ENCODE measurements around the gene TCERG1L. TPM values are rescaled to one million over a fixed set of nuclear protein-coding genes. Genes with fewer than 3 reads are reported as not detected.

Gene TCERG1L
- total RNA-seq, 6 experiments from 2014 or later: not detected

DNA sequence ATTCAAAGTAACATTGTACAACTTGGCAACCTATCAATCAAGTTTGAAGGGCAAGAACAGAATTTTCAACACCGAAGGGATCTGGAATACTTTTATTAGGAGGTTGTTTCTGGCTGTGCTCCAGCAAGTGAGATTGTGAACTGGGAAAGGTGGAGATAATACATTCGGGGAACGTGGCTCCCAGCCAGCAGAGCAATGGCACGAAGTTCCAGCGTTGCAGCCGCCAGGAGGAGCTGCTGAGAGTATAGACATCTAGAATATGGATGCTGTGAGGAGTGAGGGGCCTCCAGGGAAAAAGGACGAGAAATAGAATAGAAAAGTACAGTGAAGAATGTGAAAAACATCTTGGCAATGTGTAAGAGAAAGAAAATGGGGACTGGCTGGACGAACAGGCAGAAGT is 69.5 kb downstream of the TCERG1L start:
- H3K9me3 ChIP-seq: no peaks in the 10 kb centered on the region
- 20% methylated on average over 8 of the region's 8 CpGs for WGBS (ENCODE audit: insufficient coverage, low coverage, low lambda C conversion rate, missing lambda C conversion rate)
- TF ChIP-seq POLR2A (IDR thresholded peaks at IDR 0.05): no peak
- TF ChIP-seq, protein P1, sequence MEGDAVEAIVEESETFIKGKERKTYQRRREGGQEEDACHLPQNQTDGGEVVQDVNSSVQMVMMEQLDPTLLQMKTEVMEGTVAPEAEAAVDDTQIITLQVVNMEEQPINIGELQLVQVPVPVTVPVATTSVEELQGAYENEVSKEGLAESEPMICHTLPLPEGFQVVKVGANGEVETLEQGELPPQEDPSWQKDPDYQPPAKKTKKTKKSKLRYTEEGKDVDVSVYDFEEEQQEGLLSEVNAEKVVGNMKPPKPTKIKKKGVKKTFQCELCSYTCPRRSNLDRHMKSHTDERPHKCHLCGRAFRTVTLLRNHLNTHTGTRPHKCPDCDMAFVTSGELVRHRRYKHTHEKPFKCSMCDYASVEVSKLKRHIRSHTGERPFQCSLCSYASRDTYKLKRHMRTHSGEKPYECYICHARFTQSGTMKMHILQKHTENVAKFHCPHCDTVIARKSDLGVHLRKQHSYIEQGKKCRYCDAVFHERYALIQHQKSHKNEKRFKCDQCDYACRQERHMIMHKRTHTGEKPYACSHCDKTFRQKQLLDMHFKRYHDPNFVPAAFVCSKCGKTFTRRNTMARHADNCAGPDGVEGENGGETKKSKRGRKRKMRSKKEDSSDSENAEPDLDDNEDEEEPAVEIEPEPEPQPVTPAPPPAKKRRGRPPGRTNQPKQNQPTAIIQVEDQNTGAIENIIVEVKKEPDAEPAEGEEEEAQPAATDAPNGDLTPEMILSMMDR (IDR thresholded peaks at IDR 0.05): peak; percentile 26 to 48 (median 40)
- ATAC-seq (peak in 2 of 4 donors; percentile 38 to 44), DNase-seq (peak in 1 of 3 donors; percentile 50)
- H3K27ac ChIP-seq: no peak overlapping the region
- no peaks in the 10 kb centered on the region for H3K27me3 ChIP-seq
- H3K4me1 ChIP-seq: no peaks in the 10 kb centered on the region
- H3K36me3 ChIP-seq: no peaks in the 10 kb centered on the region
- H3K4me3 ChIP-seq: no peak overlapping the region
- intact Hi-C loops (cut with DNase I): loop anchor here in 1 of 2 donors (10.0 kb wide), 1 partner anchor 633 kb away; no protein-coding TSS in a partner anchor

DNA sequence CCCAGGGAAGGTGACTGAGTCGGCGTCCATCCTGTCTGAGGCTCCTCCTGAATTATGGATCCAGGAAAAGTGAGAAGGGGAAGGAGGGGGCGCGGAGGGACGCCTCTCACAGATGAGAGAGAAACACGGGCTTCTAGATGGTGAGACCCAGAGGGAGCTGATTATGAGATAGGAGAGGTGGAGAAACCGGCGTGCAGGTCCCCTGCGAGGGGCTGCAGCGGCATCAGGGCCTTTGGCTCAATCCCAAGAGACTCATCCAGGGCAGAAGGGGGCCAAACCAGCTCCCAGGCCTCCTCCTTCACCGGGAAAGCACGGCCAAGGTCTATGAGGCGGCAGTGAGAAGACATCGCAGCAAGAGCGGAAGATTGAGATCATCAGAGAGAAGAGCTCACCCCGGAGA is 70.8 kb downstream of the TCERG1L start:
- no peak for TF ChIP-seq POLR2A (IDR thresholded peaks at IDR 0.05)
- TF ChIP-seq, protein P1 (IDR thresholded peaks at IDR 0.05): no peak
- intact Hi-C loops (cut with DNase I): loop anchor here in 1 of 2 donors (10.0 kb wide), 1 partner anchor 634 kb away; no protein-coding TSS in a partner anchor
- DNase-seq: no peak

DNA sequence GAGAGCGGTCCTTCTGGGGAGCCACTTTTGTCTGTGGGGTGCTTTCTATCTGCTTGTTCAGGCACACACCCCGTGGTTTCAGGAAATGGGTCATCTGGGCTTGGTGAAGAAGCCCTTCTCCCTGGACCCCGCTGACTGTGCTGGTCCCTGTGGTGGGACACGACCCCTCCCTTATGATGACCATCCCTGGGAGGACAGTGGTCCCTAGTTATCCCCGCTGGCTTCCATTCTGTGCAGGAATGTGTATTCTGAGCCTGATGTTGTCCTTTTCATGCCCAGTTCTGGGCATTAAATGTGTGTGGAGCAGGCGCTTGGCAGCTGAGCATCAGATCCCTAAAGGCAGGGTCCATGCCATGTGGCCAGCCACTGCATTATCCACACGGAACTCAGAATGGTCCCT is 71.6 kb downstream of the TCERG1L start:
- no peaks in the 10 kb centered on the region for H3K9me3 ChIP-seq
- H3K4me1 ChIP-seq: no peaks in the 10 kb centered on the region
- TF ChIP-seq, protein P1 (IDR thresholded peaks at IDR 0.05): no peak
- TF ChIP-seq POLR2A (IDR thresholded peaks at IDR 0.05): no peak
- no peak for ATAC-seq
- no peaks in the 10 kb centered on the region for H3K36me3 ChIP-seq
- H3K4me3 ChIP-seq: no peak overlapping the region
- peak in 1 of 3 donors; percentile 19 for DNase-seq
- WGBS (ENCODE audit: insufficient coverage, low coverage, low lambda C conversion rate, missing lambda C conversion rate): 51% methylated on average over 3 of the region's 7 CpGs
- H3K27me3 ChIP-seq: no peaks in the 10 kb centered on the region
- H3K27ac ChIP-seq: no peak overlapping the region
- intact Hi-C loops (cut with DNase I): loop anchor here in 1 of 2 donors (10.0 kb wide), 1 partner anchor 635 kb away; no protein-coding TSS in a partner anchor

More for the DNA sequence above, 70.8 kb downstream of the TCERG1L start:
- WGBS (ENCODE audit: insufficient coverage, low coverage, low lambda C conversion rate, missing lambda C conversion rate): 58% methylated on average over 14 of the region's 16 CpGs
- Histone ChIP-seq H3K9me3 (no peaks in the 10 kb centered on the region), H3K36me3 (no peaks in the 10 kb centered on the region), H3K27ac (no peak overlapping the region), H3K4me1 (no peaks in the 10 kb centered on the region), H3K4me3 (no peak overlapping the region), H3K27me3 (no peaks in the 10 kb centered on the region)
- ATAC-seq: no peak

DNA sequence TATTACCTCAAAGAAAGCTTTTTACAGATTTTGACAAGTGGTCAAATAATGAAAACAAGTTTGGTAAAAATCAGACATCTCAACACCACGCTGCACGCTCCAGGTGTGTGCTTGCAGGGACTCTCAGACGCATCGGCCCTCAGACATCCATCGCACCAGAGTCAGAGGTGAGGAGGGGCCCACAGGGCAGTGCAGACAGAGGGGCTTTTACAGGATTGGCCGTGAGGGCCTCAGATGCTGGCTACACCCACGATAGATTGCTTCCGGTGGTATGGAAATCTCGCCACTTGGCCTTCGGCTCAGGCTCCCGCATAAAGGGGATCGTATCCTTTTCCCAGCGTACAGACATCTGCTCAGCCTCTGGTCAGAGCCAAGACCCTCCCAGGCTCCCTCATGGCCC is 72.1 kb downstream of the TCERG1L start:
- WGBS (ENCODE audit: insufficient coverage, low coverage, low lambda C conversion rate, missing lambda C conversion rate): 53% methylated on average over 9 of the region's 13 CpGs
- Histone ChIP-seq H3K4me1 (no peaks in the 10 kb centered on the region), H3K9me3 (no peaks in the 10 kb centered on the region), H3K27me3 (no peaks in the 10 kb centered on the region), H3K4me3 (no peak overlapping the region), H3K36me3 (no peaks in the 10 kb centered on the region), H3K27ac (no peak overlapping the region)
- peak in 1 of 3 donors; percentile 22 for DNase-seq
- no peak for ATAC-seq
- TF ChIP-seq, protein P1 (IDR thresholded peaks at IDR 0.05): no peak
- TF ChIP-seq POLR2A (IDR thresholded peaks at IDR 0.05): no peak
- intact Hi-C loops (cut with DNase I): no loop called here
